Measurements from ENCODE around the gene EIF1AX.

GRCh38 chrX:20135944-20136343, 5.7 kb downstream of the EIF1AX start:
- TF ChIP-seq CTCF (IDR thresholded peaks at IDR 0.05; ENCODE audit: insufficient read depth, low read depth, low read length) = no peak
- TF ChIP-seq EZH2 (IDR thresholded peaks at IDR 0.05; ENCODE audit: insufficient read depth, low read length) = no peak
